Cardiac fibroblast (primary cell): ENCODE measurements around the gene OTULINL.

Experiments used
- DNase-seq, 2 donors: peaks; one replicate each; pipeline versions ENCODE4 v3.0.0 to v3.0.0-alpha.2; 2010; ENCODE audit warnings: low read depth in 2 of 2
- H3K4me3 ChIP-seq, 2 donors: replicated peaks in 1 of 2; 1 replicate in 1 of 2; 2 replicates in 1 of 2; pipeline ENCODE4 v1.5.1; 2011; ENCODE audit warnings: low read depth in 2 of 2, low read length in 2 of 2, mild to moderate bottlenecking in 2 of 2, moderate library complexity in 1 of 2
- CTCF ChIP-seq: IDR thresholded peaks from one replicate; pipeline ENCODE4 v1.5.1; 2011; ENCODE audit warnings: low read depth, mild to moderate bottlenecking, low read length, inconsistent platforms

The OTULINL gene

DNA sequence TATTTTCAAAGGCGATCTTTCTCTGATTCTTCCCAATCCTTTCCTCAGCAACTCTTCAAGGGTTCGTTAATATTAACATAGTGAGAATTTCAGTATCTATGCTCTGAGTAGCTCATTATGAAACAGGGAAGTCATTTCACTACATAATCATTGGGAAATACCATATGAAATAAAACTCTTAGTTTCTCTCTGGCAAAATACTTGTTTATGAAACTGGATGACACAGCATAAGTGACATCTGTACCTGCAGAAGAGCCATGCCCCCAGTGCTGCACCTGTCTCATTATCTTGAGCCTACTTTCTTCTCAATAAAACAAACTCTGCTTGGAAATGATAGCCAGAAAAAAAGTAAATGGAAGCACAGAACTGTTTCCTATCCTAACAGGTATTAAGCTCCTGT lies 49.1 kb downstream of the OTULINL start:
- DNase-seq, result no peak
- no peak for TF ChIP-seq CTCF

DNA sequence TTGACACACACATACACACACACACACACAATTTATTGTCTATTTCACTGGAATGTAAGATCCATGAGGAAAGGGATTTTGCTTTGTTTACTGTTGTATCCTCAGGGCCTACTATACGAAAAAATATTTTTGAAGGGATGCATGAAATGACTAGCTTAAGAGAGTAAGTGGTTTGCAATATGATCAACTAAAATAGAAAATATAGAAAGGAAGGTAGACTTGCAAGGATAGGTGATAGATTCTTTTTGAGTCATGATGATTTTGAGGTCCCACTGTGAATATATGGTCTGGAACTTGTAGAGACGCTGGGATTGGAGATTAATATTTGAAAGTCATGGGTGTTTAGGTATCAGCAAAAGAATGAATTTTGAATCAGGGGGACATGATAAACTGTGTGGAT lies 54.1 kb downstream of the OTULINL start:
- no peak for DNase-seq
- TF ChIP-seq CTCF, result no peak
- H3K4me3 ChIP-seq, result no peak overlapping the region

More for the DNA sequence above, 49.1 kb downstream of the OTULINL start:
- H3K4me3 ChIP-seq, result no peak overlapping the region

- TF ChIP-seq CTCF, result no peak
- no peak for DNase-seq
- H3K4me3 ChIP-seq, result no peak overlapping the region
Measured at GRCh38 chr5:14640765-14641164, 59.2 kb downstream of the OTULINL start.

DNA sequence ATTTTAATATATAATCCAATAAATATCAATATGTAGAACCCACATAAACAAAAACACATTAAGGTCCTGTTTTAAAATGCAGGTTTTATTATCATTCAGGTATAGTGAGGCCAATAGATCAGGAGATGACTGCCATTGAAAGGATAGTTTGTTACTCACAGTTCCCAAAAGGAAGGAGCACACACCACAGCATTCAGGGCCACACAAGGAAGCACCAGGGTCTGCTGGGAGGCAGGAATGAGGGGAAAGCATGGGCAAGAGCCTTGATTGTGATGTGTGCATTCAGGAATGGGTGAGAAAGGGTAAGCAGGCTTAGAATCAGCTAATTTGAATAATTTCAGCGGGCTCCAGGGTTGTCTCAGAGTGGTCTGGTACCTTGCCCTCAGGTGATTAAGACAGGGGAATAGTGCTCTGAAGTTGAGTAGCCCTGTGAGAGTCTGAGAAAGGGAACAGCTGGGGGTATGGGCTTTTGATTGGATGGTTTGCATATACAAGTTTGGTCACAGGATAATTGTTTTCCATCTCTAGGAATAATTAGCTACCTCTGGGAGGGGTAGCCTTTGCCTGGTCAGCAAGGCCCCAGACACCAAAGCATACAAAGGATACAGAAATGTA lies 63.1 kb downstream of the OTULINL start:
- H3K4me3 ChIP-seq, result no peak overlapping the region
- TF ChIP-seq CTCF, result no peak
- DNase-seq, result no peak

DNA sequence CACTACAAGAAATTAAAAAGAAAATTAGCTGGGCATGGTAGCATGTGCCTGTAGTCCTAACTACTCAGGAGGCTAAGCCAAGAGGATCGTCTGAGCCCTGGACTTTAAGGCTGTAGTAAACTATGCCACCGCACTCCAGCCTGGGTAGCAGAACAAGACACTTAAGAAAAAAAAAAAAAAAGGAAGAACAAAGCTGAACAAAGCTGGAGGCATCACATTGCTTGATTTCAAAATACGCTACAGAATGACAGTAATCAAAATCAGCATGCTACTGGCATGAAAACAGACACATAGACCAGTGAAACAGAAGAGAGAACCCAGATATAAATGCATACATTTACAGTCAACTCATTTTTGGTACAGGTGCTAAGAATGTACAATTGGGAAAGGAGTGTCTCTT lies 68.5 kb downstream of the OTULINL start:
- TF ChIP-seq CTCF, result no peak
- H3K4me3 ChIP-seq, result no peak overlapping the region
- no peak for DNase-seq

- no peak for TF ChIP-seq CTCF
Measured at GRCh38 chr5:14655146-14655741, 73.7 kb downstream of the OTULINL start.

GRCh38 chr5:14656898-14657297 lies 75.3 kb downstream of the OTULINL start:
- DNase-seq, result no peak
- H3K4me3 ChIP-seq, result no peak overlapping the region
- no peak for TF ChIP-seq CTCF

More at GRCh38 chr5:14655146-14655741, 73.7 kb downstream of the OTULINL start:
- no peak for DNase-seq
- no peak overlapping the region for H3K4me3 ChIP-seq
